NT2/D1 (cell line): ENCODE data around the gene ECI1.
"Not testable (repeated sequence)": the region's sequence is repeated elsewhere in the genome, so short reads cannot be mapped to it uniquely, and the experiment has no call there.

Experiments used
- DNase-seq: peaks from one replicate; pipeline ENCODE4 v3.0.0-alpha.2; 2011; ENCODE audit warnings: low read depth, low spot score
- H3K27me3 ChIP-seq: 2 replicates; pipeline ENCODE4 v1.6.0; 2011; ENCODE audit warnings: mild to moderate bottlenecking; ENCODE audit not compliant: insufficient read length, insufficient read depth
- H3K36me3 ChIP-seq: 2 replicates; pipeline ENCODE4 v1.6.1; 2011; ENCODE audit warnings: mild to moderate bottlenecking, low read length, mixed read lengths; ENCODE audit not compliant: insufficient read depth, insufficient read length
- H3K4me1 ChIP-seq: 2 replicates; pipeline ENCODE4 v1.5.1; 2011; ENCODE audit not compliant: insufficient read depth, insufficient read length
- H3K4me3 ChIP-seq: 2 replicates; pipeline ENCODE4 v1.5.1; 2011; ENCODE audit warnings: low read depth; ENCODE audit not compliant: insufficient read length
- H3K9ac ChIP-seq: 2 replicates; pipeline ENCODE4 v1.6.0; 2011; ENCODE audit warnings: low read depth; ENCODE audit not compliant: insufficient read length
- H3K9me3 ChIP-seq: 2 replicates; pipeline ENCODE4 v1.5.1; 2011; ENCODE audit warnings: mild to moderate bottlenecking, low read length; ENCODE audit not compliant: insufficient read depth
- SUZ12 ChIP-seq: IDR thresholded peaks from 2 replicates; pipeline ENCODE4 v1.6.1; 2011; ENCODE audit not compliant: insufficient read length, insufficient read depth; ENCODE audit errors: extremely low read depth
- YY1 ChIP-seq: IDR thresholded peaks from 2 replicates; pipeline ENCODE4 v1.6.1; 2011; ENCODE audit not compliant: insufficient read length, insufficient read depth
- ZNF274 ChIP-seq: IDR thresholded peaks from 2 replicates; pipeline ENCODE4 v1.6.1; 2011; ENCODE audit warnings: mild to moderate bottlenecking, low read depth, low read length

ECI1 gene

DNA sequence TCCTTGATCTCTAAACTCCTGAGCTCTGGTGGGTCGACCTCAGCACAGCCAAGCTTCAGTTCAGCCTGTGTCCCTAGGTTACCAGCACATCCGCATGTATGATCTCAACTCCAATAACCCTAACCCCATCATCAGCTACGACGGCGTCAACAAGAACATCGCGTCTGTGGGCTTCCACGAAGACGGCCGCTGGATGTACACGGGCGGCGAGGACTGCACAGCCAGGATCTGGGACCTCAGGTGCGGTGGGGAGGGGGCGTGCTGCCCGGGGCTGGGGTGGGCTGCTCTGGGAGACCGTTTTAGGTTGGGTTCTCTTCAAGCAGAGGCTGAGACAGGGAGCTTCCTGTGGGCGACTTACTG is 45.0 kb downstream of the ECI1 start:
- Histone ChIP-seq H3K4me3 (peak overlapping the region; percentile 89), H3K9ac (peak overlapping the region; percentile 97), H3K36me3 (peaks cover 52% of the 10 kb centered on the region), H3K27me3 (no peaks in the 10 kb centered on the region), H3K4me1 (peaks cover 20% of the 10 kb centered on the region), H3K9me3 (no peaks in the 10 kb centered on the region)
- TF ChIP-seq ZNF274: no peak
- no peak for TF ChIP-seq SUZ12
- no peak for TF ChIP-seq YY1
- no peak for DNase-seq

DNA sequence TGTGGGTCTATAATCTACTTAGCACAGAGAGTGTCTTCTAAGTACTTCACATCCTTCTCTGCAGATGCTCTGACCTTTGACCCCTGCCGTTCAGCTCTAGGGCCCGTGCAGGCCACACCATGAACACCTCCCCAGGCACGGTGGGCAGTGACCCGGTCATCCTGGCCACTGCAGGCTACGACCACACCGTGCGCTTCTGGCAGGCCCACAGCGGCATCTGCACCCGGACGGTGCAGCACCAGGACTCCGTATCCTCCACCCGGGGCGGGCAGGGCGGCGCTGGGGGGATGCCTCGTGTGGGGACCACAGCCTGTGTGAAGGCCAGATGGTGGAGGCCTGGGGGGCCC is 45.4 kb downstream of the ECI1 start:
- Histone ChIP-seq H3K27me3 (no peaks in the 10 kb centered on the region), H3K4me1 (peaks cover 17% of the 10 kb centered on the region), H3K9ac (peak overlapping the region; percentile 97), H3K36me3 (peaks cover 50% of the 10 kb centered on the region), H3K9me3 (no peaks in the 10 kb centered on the region), H3K4me3 (peak overlapping the region; percentile 89)
- TF ChIP-seq SUZ12 (no peak), ZNF274 (no peak), YY1 (no peak)
- DNase-seq: no peak

DNA sequence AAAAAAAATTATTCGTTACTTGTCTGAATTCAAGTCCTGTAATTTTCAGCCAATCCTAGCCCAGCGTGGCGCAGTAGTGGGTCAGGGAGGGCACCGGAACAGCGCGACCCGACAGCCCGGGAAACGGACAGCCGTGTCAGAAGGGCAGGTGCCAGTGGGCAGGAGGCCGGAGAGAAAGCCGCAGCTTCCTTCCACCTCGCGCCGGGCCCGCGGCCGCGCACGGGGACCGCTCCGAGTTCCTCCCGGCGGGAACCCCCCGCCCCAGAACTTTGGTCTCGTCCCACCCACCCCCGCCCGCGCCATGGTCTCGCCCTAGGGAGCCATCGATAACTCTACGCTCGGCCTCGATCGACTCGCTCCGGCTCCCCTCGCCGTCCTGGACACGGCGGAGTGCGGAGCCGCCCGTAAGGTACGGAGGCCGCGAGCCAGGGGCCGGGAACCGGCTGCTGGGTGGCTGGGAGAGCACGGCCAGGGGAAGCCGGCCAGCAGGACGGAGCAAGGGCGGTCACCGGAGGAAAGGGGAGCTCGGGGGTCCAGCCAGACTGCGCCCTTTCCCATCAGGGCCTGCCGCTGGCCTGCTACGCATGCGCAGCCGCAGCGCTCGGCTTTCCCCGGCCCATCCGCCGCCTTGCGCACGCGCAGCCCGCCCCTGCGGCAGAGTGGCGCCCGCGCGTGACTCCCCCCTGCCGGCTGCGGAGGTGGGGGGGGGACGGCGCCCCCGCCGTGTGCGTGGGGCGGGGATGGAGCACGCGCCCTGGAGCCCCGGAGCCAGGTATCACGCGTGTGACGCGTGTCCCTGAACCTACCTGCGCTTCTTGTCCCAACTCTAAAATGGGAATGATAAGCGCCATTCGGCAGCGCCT is 46.1 kb downstream of the ECI1 start, which contains the start of gene MLST8:
TSS of gene MLST8 (plus strand) at position 351 of the 863 bp plus-strand sequence. CDS start 632 bp downstream, outside the sequence.
- TF ChIP-seq ZNF274: no peak
- TF ChIP-seq SUZ12: no peak
- TF ChIP-seq YY1: no peak
- Histone ChIP-seq H3K4me1 (peaks cover 11% of the 10 kb centered on the region), H3K9me3 (0 out of 2 replicates have a peak, but pooled peaks cover 2% of the 10 kb centered on the region), H3K9ac (peak within 1 kb of the TSS; percentile 97), H3K27me3 (no peaks in the 10 kb centered on the region), H3K4me3 (peak within 1 kb of the TSS; percentile 89), H3K36me3 (peaks cover 44% of the 10 kb centered on the region)
- peak; percentile 70 for DNase-seq

DNA sequence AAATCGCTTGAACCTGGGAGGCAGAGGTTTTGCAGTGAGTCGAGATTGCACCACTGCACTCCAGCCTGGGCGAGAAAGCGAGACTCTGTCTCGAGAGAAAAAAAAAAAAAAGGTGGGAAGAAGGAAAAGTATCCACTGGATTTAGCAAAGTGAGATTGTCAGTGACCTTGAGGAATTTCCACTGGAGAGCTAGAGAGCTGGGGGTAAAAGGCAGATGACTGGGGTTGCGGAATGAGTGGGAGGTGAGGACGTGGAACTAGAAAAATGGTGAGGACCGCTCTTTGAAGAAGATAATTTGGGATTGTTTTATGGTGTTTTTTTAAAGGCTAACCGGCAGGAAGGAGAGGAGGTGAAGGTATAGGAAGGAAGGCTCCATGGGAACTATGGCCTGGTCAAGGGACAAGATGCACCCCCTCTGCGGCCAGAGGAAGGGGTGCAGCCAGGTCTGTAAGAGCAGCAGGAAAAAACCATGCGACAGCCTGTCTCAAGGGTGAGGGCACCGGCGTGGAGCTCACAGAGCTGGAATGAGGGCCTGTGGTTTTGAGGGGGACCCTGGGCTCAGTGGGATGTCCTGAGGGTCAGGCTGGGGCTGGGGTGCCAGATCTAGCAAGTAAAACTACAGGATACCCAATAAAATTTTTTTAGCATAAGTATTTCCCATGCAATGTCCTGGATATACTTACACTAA is 46.8 kb downstream of the ECI1 start:
- DNase-seq: no peak
- H3K27me3 ChIP-seq: no peaks in the 10 kb centered on the region
- no peak for TF ChIP-seq ZNF274
- no peak for TF ChIP-seq YY1
- TF ChIP-seq SUZ12: no peak
- 0 out of 2 replicates have a peak, but pooled peaks cover 5% of the 10 kb centered on the region for H3K9me3 ChIP-seq
- peak overlapping the region; percentile 89 for H3K4me3 ChIP-seq
- H3K36me3 ChIP-seq: peaks cover 37% of the 10 kb centered on the region
- H3K4me1 ChIP-seq: peaks cover 7% of the 10 kb centered on the region
- peak overlapping the region; percentile 88 for H3K9ac ChIP-seq

DNA sequence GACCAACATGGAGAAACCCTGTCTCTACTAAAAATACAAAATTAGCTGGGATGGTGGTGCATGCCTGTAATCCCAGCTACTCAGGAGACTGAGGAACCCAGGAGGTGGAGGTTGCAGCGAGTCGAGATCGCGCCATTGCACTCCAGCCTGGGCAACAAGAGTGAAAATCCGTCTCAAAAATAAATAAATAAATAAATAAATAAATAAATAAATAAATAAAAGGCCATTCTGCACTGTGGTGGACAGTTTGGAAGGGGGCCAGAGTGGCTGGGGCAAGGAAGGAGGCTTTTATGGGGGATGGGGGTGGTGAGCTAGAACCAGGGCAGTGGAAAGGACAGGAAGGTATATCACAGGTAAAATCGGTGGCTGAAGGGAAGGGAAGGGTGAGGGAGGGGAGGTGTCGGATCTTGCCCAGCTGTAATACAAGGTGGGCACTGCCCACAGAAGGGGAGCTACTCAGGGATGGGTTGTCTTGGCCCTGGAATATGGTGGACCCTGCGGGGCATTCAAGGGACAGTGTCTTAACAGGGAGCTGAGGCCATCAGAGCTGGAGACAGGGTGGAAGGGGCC is 48.2 kb downstream of the ECI1 start:
- not testable (repeated sequence) for DNase-seq, H3K9me3 ChIP-seq, H3K4me1 ChIP-seq, H3K9ac ChIP-seq, H3K4me3 ChIP-seq
- H3K36me3 ChIP-seq: peaks cover 23% of the 10 kb centered on the region
- peaks cover 11% of the 10 kb centered on the region for H3K27me3 ChIP-seq

DNA sequence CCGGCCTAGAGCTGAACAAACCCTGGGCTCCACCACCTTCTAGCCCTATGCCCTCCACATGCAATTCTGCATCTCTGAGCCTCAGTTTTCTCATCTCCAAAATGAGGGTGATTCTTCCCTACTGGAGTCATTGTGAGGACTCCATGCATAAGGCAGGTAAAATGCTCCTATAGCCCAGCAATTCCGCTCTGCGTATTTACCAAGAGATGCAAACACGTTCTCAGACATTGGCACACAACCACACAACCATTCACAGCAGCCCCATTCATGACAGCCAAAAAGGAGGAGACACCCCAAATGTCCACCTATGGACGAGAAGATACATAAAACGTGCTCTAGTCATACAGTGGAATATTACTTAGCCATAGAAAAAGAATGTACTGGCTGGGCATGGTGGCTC is 51.1 kb downstream of the ECI1 start:
- peaks cover 10% of the 10 kb centered on the region for H3K4me1 ChIP-seq
- no peak overlapping the region for H3K4me3 ChIP-seq
- DNase-seq: no peak
- no peak for TF ChIP-seq ZNF274
- no peak for TF ChIP-seq SUZ12
- TF ChIP-seq YY1: no peak
- H3K9ac ChIP-seq: no peak overlapping the region
- 0 out of 2 replicates have a peak, but pooled peaks cover 5% of the 10 kb centered on the region for H3K9me3 ChIP-seq
- no peaks in the 10 kb centered on the region for H3K36me3 ChIP-seq
- H3K27me3 ChIP-seq: peaks cover 33% of the 10 kb centered on the region

DNA sequence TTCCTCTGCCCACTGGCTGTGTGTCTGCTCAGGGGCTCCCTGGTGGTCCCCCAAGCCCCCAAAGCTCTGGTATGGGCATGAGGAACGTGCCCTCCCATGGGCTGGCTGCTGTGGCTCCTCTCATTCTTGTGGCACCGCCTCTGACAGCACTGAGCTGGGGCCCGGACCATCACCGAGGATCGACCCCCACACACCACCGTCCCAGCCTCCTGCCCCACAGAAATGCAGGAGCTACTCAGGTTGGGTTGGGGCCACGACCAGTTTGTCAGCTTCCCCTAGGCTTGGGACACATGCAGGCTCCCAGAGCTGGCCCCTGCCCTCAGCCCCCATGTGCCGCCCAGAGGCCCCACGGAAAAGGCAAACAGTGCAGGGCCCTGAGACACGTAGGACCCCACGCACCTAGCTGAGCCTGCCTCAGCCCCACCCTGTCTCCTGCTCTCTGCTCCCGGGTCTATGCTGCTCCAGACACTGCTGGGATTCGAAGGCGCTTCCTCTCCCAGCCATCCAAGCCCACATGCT is 51.7 kb downstream of the ECI1 start:
- no peak overlapping the region for H3K4me3 ChIP-seq
- DNase-seq: no peak
- 0 out of 2 replicates have a peak, but pooled peaks cover 5% of the 10 kb centered on the region for H3K9me3 ChIP-seq
- peaks cover 16% of the 10 kb centered on the region for H3K4me1 ChIP-seq
- TF ChIP-seq SUZ12 (no peak), ZNF274 (no peak), YY1 (no peak)
- peaks cover 39% of the 10 kb centered on the region for H3K27me3 ChIP-seq
- no peaks in the 10 kb centered on the region for H3K36me3 ChIP-seq
- H3K9ac ChIP-seq: peak overlapping the region; percentile 21
